GM20431 (cell line): ENCODE measurements around the gene NOSTRIN.
"Not testable (repeated sequence)": the region's sequence is repeated elsewhere in the genome, so short reads cannot be mapped to it uniquely, and the experiment has no call there.

Experiments
- in situ Hi-C: fragments of 300-500 bp; cut with MseI, MboI; formaldehyde crosslinking; loops from one replicate; pipeline ENCODE4 v1.15.0; 2020; ENCODE audit warnings: low sequenced_read_pairs; ENCODE audit not compliant: unreplicated experiment

Gene NOSTRIN

GRCh38 chr2:168787782-168788376, 14.6 kb upstream of the NOSTRIN start:
- in situ Hi-C loops: no loop called here

GRCh38 chr2:168789776-168790175, 12.7 kb upstream of the NOSTRIN start:
- in situ Hi-C loops: no loop called here

GRCh38 chr2:168790226-168790902, 12.1 kb upstream of the NOSTRIN start:
- in situ Hi-C loops: no loop called here

GRCh38 chr2:168791140-168791539, 11.3 kb upstream of the NOSTRIN start:
- in situ Hi-C loops: not testable (repeated sequence)

GRCh38 chr2:168793596-168793995, 8.8 kb upstream of the NOSTRIN start:
- in situ Hi-C loops: no loop called here

GRCh38 chr2:168794968-168795367, 7.5 kb upstream of the NOSTRIN start:
- in situ Hi-C loops: no loop called here

GRCh38 chr2:168796090-168796577, 6.3 kb upstream of the NOSTRIN start:
- in situ Hi-C loops: no loop called here

- in situ Hi-C loops: no loop called here
These were observed 5.7 kb upstream of the NOSTRIN start for GRCh38 chr2:168796583-168797285.

- in situ Hi-C loops: no loop called here
These were observed 5.2 kb upstream of the NOSTRIN start for GRCh38 chr2:168797286-168797655.

- in situ Hi-C loops: no loop called here
These were observed 4.2 kb upstream of the NOSTRIN start for GRCh38 chr2:168798076-168798887.

GRCh38 chr2:168798888-168799410, 3.5 kb upstream of the NOSTRIN start:
- in situ Hi-C loops: no loop called here

- in situ Hi-C loops: no loop called here
These were observed 966 bp upstream of the NOSTRIN start for GRCh38 chr2:168801471-168801870.

- in situ Hi-C loops: no loop called here
These were observed 655 bp downstream of the NOSTRIN start for GRCh38 chr2:168802859-168803725.

GRCh38 chr2:168804214-168804613, 1.8 kb downstream of the NOSTRIN start:
- in situ Hi-C loops: no loop called here

GRCh38 chr2:168805615-168806014, 3.2 kb downstream of the NOSTRIN start:
- in situ Hi-C loops: no loop called here

- in situ Hi-C loops: no loop called here
These were observed 7.1 kb downstream of the NOSTRIN start for GRCh38 chr2:168809537-168809936.

- in situ Hi-C loops: no loop called here
These were observed 7.8 kb downstream of the NOSTRIN start for GRCh38 chr2:168810235-168810634.

- in situ Hi-C loops: no loop called here
These were observed 9.3 kb downstream of the NOSTRIN start for GRCh38 chr2:168811696-168812095.

- in situ Hi-C loops: no loop called here
These were observed 11.6 kb downstream of the NOSTRIN start for GRCh38 chr2:168814046-168814445.
